Thyroid gland (tissue), 4 donors: ENCODE results near the gene UPF3A.

Experiments
- CTCF ChIP-seq, 6 experiments: fragments of 200-600 bp in 3 of 6; fragments of 450-650 bp in 3 of 6; sonication (generic) in 3 of 6; IDR thresholded peaks; one replicate each; pipeline ENCODE4 v1.5.1; 2016 to 2019; ENCODE audit warnings: antibody characterized with exemption in 6 of 6, mild to moderate bottlenecking in 2 of 6, inconsistent platforms in 1 of 6, moderate library complexity in 1 of 6
- POLR2A ChIP-seq, 2 donors: fragments of 450-650 bp; IDR thresholded peaks; one replicate each; pipeline ENCODE4 v1.6.1; 2017; ENCODE audit warnings: antibody characterized with exemption in 2 of 2, mild to moderate bottlenecking in 2 of 2, moderate library complexity in 1 of 2

GRCh38 chr13:114310956-114311355 is 29.6 kb downstream of the UPF3A start:
- TF ChIP-seq POLR2A (IDR thresholded peaks at IDR 0.05) (no peak), CTCF (IDR thresholded peaks at IDR 0.05) (no peak)
